Stimulated activated CD4-positive, alpha-beta T cell treated with anti-CD3 and anti-CD28 coated beads, Interleukin-2, amount 100 ng/mL, for 48 hours (primary cell): ENCODE results near the gene WDR45B.

Experiments
- DNase-seq, 2 donors: peaks; one replicate each; pipeline ENCODE4 v3.0.0-alpha.2; 2020

WDR45B gene

GRCh38 chr17:82675476-82676245 lies 27.4 kb upstream of the WDR45B start:
- DNase-seq, result no peak

- no peak for DNase-seq
Measured at GRCh38 chr17:82674656-82675475, 26.6 kb upstream of the WDR45B start.

GRCh38 chr17:82670661-82671450 lies 22.6 kb upstream of the WDR45B start:
- DNase-seq, result no peak

GRCh38 chr17:82668631-82669099 lies 20.4 kb upstream of the WDR45B start:
- DNase-seq, result peak; percentile 6 to 36

- DNase-seq, result no peak
Measured at GRCh38 chr17:82668024-82668630, 19.9 kb upstream of the WDR45B start.

GRCh38 chr17:82667668-82668000 lies 19.4 kb upstream of the WDR45B start:
- no peak for DNase-seq

- DNase-seq, result no peak
Measured at GRCh38 chr17:82666931-82667667, 18.9 kb upstream of the WDR45B start.

GRCh38 chr17:82665891-82666290 lies 17.6 kb upstream of the WDR45B start:
- no peak for DNase-seq

- DNase-seq, result no peak
Measured at GRCh38 chr17:82665217-82665616, 17.0 kb upstream of the WDR45B start.

GRCh38 chr17:82664701-82665182 lies 16.5 kb upstream of the WDR45B start:
- no peak for DNase-seq

GRCh38 chr17:82664276-82664575 lies 16.0 kb upstream of the WDR45B start:
- no peak for DNase-seq

GRCh38 chr17:82663381-82664275 lies 15.4 kb upstream of the WDR45B start:
- no peak for DNase-seq

GRCh38 chr17:82662711-82663261 lies 14.5 kb upstream of the WDR45B start:
- no peak for DNase-seq

GRCh38 chr17:82661717-82662683 lies 13.8 kb upstream of the WDR45B start:
- DNase-seq, result no peak

- DNase-seq, result no peak
Measured at GRCh38 chr17:82659886-82660285, 11.6 kb upstream of the WDR45B start.

GRCh38 chr17:82658796-82659452 lies 10.7 kb upstream of the WDR45B start:
- no peak for DNase-seq

GRCh38 chr17:82658331-82658730 lies 10.1 kb upstream of the WDR45B start:
- DNase-seq, result no peak

GRCh38 chr17:82657926-82658325 lies 9.7 kb upstream of the WDR45B start:
- no peak for DNase-seq

GRCh38 chr17:82656266-82656665 lies 8.0 kb upstream of the WDR45B start:
- no peak for DNase-seq
